Measurements from ENCODE around the gene NTN1. TPM values are rescaled to one million over a fixed set of nuclear protein-coding genes. Genes with fewer than 3 reads are reported as not detected.

The NTN1 gene
- total RNA-seq, 1 donor from 2014 or later: 22.8 TPM

DNA sequence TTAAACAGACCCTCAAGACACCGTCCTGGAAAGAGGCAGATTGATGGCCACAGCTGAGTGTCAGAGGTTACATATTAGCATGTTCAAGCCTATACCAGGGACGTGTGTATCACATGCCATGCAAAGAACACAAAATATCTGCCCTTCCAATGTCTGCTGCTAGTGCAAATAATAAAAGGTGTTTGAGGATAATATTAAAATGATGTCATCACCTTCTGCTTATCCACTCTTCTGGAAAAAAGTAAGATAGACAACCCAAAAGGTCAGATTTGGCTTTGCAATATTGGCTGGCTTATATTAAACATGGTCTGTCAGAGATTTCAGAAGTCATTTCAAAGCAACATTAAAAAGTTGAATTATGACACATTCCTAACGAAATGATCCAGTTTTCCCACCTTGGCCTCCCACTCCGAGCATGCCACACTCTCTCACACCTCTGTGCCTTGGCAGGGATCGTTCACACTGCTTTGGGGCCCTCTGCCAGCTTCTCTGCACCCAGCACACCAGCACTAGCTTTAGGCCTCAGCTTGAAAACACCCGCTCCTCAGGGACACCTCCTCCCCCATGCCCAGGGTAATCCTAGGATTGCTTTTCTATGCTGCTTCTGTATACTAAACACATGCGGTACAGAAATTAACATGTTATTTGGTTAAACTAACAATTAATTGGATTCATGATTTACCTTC lies 248.2 kb downstream of the NTN1 start:
- intact Hi-C loops (cut with DNase I): no loop called here
- no peak for ATAC-seq
- no peak for DNase-seq (ENCODE audit: low spot score)

DNA sequence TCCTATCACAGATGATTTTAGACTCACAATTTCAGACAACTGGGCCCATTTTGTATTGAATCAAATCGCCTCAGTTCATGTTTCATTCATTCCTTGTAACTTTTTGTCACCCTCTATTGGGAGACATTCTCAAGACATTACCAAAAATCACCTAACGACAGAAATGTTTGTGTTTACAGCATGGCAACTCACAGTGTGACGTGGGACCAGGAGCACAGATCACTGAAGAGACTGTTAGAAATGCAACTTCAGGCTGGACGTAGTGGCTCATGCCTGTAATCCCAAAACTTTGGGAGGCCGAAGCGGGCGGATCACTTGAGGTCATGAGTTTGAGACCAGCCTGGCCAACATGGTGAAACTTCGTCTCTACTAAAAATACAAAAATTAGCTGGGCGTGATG lies 249.6 kb downstream of the NTN1 start:
- no peak for ATAC-seq
- intact Hi-C loops (cut with DNase I): no loop called here
- DNase-seq (ENCODE audit: low spot score): no peak

DNA sequence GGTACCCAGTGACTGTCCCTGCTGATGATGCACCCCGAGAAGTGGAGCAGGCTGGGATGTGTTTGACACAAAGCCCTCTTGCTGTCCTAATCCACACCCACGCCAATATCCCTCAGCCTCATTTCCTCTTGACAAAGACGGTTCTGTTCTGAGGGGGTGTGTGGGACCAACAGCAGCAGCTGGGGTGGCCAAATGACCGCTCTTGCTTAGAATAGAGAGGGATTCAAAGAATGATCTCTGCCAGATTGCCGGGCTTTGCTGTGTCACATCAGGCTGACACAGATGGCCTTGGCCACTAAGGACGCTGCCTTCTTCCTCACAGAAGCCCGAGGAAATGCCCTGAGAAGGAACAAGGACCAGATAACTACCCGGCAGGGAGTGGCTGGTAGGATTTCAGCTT lies 250.7 kb downstream of the NTN1 start:
- intact Hi-C loops (cut with DNase I): no loop called here
- DNase-seq (ENCODE audit: low spot score): no peak
- peak; percentile 66 for ATAC-seq

DNA sequence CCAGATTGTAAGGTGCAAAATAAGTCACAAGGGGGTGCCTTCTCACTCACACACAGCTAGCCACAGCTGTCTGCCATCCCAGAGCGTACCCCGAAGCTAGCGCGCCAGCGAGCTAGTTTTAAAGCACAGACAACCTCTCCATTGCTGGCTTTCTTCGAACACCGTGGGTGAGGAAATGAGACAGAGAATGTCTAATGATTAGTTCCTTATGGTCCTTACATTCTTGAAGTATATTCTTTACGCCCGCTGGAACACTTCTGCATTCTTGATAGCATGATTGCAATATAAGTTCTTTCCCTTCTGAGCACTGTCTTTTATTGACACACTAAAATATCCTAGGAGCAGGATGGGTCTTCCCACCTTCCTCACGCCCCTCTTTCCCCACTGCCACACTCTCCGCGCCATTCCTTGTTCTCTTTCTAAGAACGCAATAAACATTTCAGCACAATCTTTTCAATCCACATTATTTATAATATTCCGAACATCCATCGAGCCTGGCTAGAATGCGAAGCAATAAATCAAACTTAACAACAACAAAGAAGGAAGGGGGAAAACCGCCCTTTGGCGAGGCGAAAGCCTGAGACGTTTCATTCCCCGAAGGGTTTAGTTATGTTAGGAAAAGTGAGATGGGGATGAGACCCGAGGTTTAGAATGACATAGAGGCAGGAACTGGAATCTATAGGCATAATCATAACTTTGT lies 251.3 kb downstream of the NTN1 start:
- intact Hi-C loops (cut with DNase I): no loop called here
- DNase-seq (ENCODE audit: low spot score) (no peak), ATAC-seq (peak; percentile 29)

DNA sequence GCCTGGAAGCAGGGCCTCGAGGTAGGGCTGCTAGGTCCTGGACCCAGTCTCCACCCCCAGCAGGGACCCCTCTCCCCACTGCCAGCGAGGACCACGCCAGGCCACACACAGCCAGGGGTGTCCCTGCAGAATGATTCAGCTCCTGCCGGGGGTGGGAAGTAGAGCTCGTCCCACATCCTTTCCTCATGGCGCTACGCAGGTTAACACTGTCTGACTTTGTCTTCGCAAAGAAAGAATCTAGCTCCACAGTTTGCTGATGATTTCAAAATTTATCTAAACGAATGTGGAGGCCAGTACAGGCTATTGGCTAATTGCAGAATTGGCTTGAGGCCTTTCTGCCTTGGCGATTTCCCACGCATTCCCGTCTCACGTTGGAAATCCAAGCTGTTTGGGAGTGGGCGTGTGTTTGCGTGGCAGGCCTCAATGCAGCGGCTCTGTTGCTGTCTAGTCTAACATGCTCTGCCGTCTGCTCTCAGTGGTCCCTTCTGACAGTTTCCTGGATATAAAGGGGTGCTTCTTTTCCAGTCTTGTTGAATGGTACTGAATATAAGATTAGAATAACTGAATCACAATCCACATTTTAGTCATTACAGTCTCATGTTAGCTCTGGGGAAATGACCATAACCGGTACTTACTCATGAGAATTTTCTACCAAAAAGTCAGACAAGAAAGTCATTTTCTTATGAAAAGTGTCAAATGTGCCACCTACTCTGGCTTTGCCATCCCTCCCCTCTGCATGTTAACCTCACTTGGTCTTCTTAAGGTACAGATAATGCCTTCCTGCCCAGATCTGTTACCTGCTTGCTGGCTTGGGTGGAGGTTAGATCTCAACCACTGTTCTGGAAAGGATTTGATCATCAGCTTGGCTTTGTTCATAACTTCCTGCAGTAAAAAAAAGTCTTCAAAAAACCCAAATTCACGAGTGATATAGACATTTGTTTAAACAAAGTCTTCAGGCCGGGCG lies 252.4 kb downstream of the NTN1 start:
- peak; percentile 65 for ATAC-seq
- peak; percentile 65 for DNase-seq (ENCODE audit: low spot score)
- intact Hi-C loops (cut with DNase I): no loop called here

DNA sequence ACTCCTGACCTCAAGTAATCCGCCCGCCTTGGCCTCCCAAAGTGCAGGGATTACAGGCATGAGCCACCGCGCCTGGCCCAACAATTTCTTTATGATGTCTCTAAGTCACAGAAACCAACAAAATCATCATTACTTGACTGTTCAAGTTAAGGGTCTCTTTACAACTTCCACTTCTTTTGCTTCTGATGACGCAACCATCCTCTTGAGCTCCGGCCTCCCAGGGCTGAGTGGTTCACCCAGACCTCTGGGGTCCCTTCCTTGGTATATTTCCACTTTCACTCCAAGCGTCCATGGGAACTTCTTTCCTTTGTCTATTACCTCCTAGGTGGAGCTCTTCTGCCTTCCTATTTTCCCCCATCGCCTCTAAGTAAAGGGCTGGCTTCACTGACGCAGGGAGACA lies 253.7 kb downstream of the NTN1 start:
- DNase-seq (ENCODE audit: low spot score): no peak
- ATAC-seq: no peak
- intact Hi-C loops (cut with DNase I): no loop called here

DNA sequence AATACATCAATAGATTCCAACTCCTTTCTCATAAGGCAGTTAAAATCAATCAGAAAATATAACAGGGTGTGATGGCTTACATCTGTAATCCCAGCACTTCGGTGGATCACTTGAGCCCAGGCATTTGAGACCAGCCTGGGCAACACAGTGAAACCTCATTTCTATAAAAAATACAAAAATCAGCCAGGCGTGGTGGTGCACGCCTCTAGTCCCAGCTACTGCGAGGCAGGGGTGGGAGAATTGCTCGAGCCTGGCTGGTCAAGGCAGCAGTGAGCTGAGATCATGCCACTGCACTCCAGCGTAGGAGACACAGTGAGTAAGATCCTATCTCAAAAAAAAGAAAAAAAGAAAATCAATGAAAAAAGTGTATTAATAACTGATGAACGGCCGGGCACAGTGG lies 258.6 kb downstream of the NTN1 start:
- ATAC-seq: no peak
- intact Hi-C loops (cut with DNase I): no loop called here
- DNase-seq (ENCODE audit: low spot score): no peak

DNA sequence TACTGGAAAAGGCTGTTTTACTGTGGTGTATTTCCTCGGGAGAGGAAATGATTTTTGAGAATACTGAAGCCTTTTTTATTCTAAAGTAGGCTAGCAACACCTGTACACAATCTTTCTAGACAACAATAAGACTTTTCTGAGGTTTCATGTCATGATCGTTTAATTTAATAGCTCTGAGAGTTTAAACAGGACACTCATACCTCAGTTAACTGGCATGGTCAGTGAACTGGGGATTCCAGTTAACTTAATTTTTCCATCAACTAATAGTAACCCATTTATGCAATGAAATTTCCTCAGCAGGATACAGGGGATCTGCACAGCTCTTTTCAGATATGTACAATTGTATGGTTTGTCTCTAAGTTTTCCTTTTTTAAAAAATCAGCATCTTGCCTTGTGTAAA lies 262.6 kb downstream of the NTN1 start:
- intact Hi-C loops (cut with DNase I): no loop called here
- DNase-seq (ENCODE audit: low spot score): no peak
- ATAC-seq: no peak

DNA sequence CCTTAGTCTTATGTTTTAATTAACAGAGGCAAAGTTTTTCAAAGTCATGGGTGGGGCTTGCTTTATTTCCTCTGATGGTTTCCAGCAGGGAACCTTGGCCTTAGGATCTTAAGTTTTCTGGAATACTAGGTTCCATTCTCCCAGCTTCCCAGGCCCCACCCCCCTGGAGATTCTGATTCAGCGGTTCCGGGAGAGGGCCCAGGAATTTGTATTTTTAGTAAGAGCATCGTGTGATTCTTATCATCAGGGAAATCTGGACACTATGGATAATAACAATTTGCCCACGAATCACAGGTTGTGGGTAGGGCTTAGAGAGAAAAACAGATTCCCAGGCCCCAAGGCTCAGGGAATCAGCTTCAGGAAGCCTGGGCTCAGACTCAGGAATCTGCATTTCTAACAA lies 263.6 kb downstream of the NTN1 start:
- intact Hi-C loops (cut with DNase I): no loop called here
- DNase-seq (ENCODE audit: low spot score): no peak
- peak; percentile 61 for ATAC-seq

DNA sequence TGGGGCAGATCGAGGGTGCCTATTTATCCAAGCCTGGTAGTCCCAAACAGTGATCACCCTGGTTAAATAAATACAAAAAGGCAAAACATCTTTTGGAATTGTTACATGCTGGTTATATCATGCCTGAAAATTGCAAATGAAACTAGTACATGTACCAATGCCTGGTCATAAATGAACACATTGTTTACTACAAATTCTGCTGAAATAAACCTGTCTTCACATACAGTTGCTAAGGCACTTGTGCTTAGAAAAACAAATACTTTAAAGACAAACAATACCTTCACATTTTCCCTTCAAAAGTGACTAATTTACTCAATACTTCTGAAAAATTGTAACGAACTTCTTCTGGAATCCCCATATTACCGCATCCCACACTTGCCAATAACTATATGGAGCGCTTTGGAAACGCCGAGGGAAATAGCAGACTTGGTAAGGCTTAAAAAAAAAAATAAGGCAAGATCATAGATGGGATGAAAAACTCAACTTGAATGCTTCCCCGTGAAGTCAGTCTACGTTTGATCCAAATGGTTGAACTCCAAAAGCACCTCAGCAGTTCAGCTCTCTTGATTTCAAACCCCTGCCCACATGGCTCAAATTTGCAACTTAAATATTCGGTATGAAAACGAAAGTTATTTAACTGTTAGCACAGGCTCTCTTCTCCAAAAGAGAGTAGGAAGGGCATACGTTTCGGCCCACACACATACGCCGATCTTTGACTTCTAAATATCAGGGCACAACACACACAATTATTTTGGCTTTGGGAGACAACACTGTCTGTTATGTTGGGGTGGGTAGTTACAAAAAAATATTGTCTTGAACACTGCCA lies 264.5 kb downstream of the NTN1 start:
- DNase-seq (ENCODE audit: low spot score) (no peak), ATAC-seq (peak; percentile 61)
- intact Hi-C loops (cut with DNase I): no loop called here

DNA sequence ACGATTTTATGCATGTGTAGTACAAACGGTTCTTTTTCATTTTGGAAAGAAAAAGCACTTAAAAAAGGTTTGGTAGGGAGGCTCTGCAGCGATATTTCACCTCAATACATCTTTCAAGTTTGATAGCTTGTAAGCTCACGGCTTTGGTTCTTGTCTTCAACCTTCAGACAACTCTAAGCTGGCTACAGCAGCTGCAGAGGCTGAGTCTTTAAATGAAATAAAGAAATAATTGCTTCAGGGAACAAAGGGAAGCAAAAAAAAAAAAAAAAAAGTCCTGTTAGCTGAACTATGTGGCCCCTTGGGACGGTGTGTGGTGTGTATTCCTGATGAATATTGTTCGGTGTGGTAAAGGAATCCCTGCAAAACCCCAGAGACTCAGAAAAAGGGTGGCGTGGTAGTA lies 265.1 kb downstream of the NTN1 start:
- ATAC-seq (peak; percentile 42), DNase-seq (ENCODE audit: low spot score) (no peak)
- intact Hi-C loops (cut with DNase I): no loop called here

DNA sequence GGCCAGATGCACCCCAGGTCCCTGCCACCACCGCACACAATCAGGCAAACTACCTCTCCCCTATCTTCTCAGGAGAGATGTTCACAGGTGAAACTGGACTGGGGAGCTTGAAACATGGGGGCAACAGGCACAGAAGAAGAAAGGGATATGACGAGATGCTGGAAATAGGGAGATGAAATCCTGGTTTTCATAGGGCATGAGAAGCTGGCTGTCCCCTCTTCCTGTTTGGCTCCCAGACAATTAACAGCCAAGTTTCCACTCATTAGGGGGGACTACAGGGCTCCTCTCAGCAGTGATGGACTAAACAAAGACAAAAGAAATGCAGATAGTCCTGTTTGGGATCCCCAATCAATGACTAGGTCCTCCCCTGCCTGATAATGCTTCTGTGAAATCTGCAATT lies 266.0 kb downstream of the NTN1 start:
- DNase-seq (ENCODE audit: low spot score): no peak
- ATAC-seq: no peak
- intact Hi-C loops (cut with DNase I): no loop called here

DNA sequence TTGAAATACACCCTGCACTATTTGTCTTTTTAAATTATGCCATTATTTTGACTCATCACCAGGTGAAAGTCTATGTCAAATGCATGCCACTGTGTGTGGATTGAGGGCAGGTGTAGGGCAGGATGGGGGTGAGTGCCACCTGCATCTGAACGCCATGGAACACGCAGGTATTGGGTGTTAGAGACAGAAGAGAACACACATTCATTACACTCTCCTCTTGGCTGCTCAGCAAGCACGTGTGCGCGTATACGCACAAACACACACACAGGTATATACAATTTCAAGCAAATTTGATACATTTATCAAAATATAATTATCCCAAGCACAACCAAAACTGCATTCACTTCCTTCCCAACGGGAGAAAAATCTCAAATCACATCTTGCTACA lies 268.9 kb downstream of the NTN1 start:
- DNase-seq (ENCODE audit: low spot score): no peak
- intact Hi-C loops (cut with DNase I): no loop called here
- ATAC-seq: no peak

DNA sequence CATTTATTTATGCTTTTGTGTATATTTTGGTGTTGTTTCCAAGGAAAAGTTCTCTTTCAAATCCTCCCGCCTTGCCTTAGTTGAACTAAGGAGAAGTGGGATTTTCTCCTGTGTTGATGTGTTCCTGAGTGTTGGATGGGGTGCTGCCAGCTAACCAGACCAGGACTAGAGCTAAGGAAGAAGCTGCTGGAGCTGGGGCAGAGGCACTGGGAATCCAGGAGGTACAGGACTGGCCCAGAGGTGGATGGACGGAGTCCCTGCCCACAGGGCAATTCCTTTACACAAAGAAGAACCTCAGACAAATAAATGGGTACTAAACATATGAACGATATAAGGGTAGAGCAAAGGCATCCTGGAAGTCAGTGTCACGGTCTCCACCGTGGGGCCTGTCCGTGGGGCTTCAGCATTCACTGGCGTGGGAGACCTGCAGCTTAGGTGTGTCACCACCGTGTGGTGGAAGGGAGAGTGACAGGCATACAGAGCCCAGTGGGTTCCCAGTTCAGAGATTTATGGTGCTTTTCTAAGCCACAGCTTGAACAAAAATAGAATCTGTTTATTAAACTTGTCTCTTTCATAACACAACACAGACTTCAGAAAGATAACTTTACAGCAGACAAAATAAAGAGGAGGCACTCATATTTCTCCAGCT lies 270.7 kb downstream of the NTN1 start:
- intact Hi-C loops (cut with DNase I): no loop called here
- DNase-seq (ENCODE audit: low spot score) (peak; percentile 68), ATAC-seq (peak; percentile 88)

DNA sequence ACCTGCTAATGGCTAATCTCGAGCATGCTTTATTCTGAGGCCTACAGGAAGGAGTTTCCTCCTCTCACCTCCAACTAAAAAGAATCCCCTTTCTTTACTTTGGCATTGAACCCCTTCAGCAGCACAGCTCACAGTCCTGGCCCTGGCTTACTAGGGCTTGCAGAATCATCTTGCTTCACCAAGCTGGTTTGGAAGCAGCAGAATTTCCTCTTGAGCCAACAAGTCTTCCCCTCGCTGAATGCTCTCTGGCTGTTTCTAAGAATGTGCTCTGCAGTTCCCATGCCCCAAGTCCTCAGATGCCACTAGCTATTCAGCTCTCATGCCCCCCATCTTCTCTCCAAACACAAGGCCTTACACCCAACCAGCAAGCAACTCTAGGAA lies 271.2 kb downstream of the NTN1 start:
- DNase-seq (ENCODE audit: low spot score) (no peak), ATAC-seq (peak; percentile 70)
- intact Hi-C loops (cut with DNase I): no loop called here
